GM19468 (cell line): ENCODE data around the gene RABGAP1.
A peak's percentile ranks its signal among the peaks of the same experiment; 100 is the strongest.

ENCODE experiments used
- ATAC-seq: cut with Tn5 transposase; IDR thresholded peaks from one replicate; pipeline ENCODE4 v1.9.1; 2021; ENCODE audit warnings: mild to moderate bottlenecking, moderate library complexity, moderate number of reproducible peaks; ENCODE audit not compliant: unreplicated experiment; ENCODE audit errors: extremely low read depth

Gene RABGAP1

GRCh38 chr9:122941582-122942234 is 888 bp downstream of the RABGAP1 start:
- no peak for ATAC-seq

- ATAC-seq: no peak
Measured at GRCh38 chr9:122944960-122945888, 4.4 kb downstream of the RABGAP1 start.

GRCh38 chr9:122946461-122947005 is 5.7 kb downstream of the RABGAP1 start:
- no peak for ATAC-seq

GRCh38 chr9:122948313-122948712 is 7.5 kb downstream of the RABGAP1 start:
- ATAC-seq: no peak

- no peak for ATAC-seq
Measured at GRCh38 chr9:122949696-122950095, 8.9 kb downstream of the RABGAP1 start.

- ATAC-seq: no peak
Measured at GRCh38 chr9:122950263-122950662, 9.4 kb downstream of the RABGAP1 start.

- ATAC-seq: no peak
Measured at GRCh38 chr9:122951056-122951455, 10.2 kb downstream of the RABGAP1 start.

GRCh38 chr9:122954253-122954691 is 13.5 kb downstream of the RABGAP1 start:
- ATAC-seq: no peak

- no peak for ATAC-seq
Measured at GRCh38 chr9:122955961-122956360, 15.1 kb downstream of the RABGAP1 start.

- ATAC-seq: no peak
Measured at GRCh38 chr9:122961139-122961538, 20.3 kb downstream of the RABGAP1 start.

- no peak for ATAC-seq
Measured at GRCh38 chr9:122975196-122975595, 34.4 kb downstream of the RABGAP1 start.

- no peak for ATAC-seq
Measured at GRCh38 chr9:122978601-122979000, 37.8 kb downstream of the RABGAP1 start.

- no peak for ATAC-seq
Measured at GRCh38 chr9:122986010-122986409, 45.2 kb downstream of the RABGAP1 start.

- no peak for ATAC-seq
Measured at GRCh38 chr9:122988141-122988540, 47.3 kb downstream of the RABGAP1 start.

GRCh38 chr9:122988920-122989621 is 48.3 kb downstream of the RABGAP1 start:
- ATAC-seq: peak; percentile 78

GRCh38 chr9:122991370-122991830 is 50.6 kb downstream of the RABGAP1 start:
- ATAC-seq: no peak

- no peak for ATAC-seq
Measured at GRCh38 chr9:122996586-122996985, 55.8 kb downstream of the RABGAP1 start.

GRCh38 chr9:122998448-122998847 is 57.6 kb downstream of the RABGAP1 start:
- no peak for ATAC-seq

GRCh38 chr9:123000371-123001068 is 59.7 kb downstream of the RABGAP1 start:
- no peak for ATAC-seq

- no peak for ATAC-seq
Measured at GRCh38 chr9:123002754-123003153, 61.9 kb downstream of the RABGAP1 start.
